K562 (cell line): ENCODE measurements around the gene UGT1A9. TPM values are rescaled to one million over a fixed set of nuclear protein-coding genes. Genes with fewer than 3 reads are reported as not detected.

Experiments used
- ATAC-seq: fragments of 200-7000 bp; cut with Tn5 transposase; 3 replicates; pipeline ENCODE4 v1.9.1; 2020; ENCODE audit warnings: moderate library complexity
- BruUV-seq: library from RNA; stranded (reverse); fragments of 400-500 nt; replicated peaks from 2 replicates; lab custom pipeline; 2021; lab: Mats Ljungman, UMichigan
- CTCF ChIA-PET: fragments of 300-600 bp; formaldehyde crosslinking; extraction: SDS; loops from one replicate; lab custom pipeline; 2021; ENCODE audit warnings: low intra/inter-chr PET ratio; lab: Yijun Ruan, JAX
- POLR2A ChIA-PET: fragments of 300-600, 350-650 bp; sonication (Branson Sonifier 250); formaldehyde crosslinking; extraction: SDS; loops from one replicate; lab custom pipeline; 2021; ENCODE audit warnings: antibody characterized with exemption, inconsistent platforms; lab: Yijun Ruan, JAX
- DNase-seq, 4 experiments: peaks; one replicate each; pipeline versions ENCODE4 v3.0.0 to v3.0.0-alpha.2; 2011 to 2018; ENCODE audit warnings: low spot score in 3 of 4, mixed read lengths in 3 of 4; ENCODE audit errors: extremely low read depth in 1 of 4
- FAIRE-seq: peaks from 2 replicates; lab custom pipeline; 2011; peaks lifted over from hg19 to GRCh38; lab: Jason Lieb, UNC
- H2AFZ ChIP-seq: 2 replicates; pipeline ENCODE4 v1.6.0; 2011; ENCODE audit warnings: low read depth, low read length, control low read depth, inconsistent platforms
- H3K27ac ChIP-seq: fragments of 200-600 bp; 3 replicates; pipeline ENCODE4 v1.8.0; 2011; ENCODE audit warnings: low read depth, mild to moderate bottlenecking, control low read depth, inconsistent platforms, low read length, moderate library complexity, mixed read lengths; ENCODE audit errors: extremely low read depth
- H3K27me3 ChIP-seq, 2 experiments: fragments of 300-600 bp in 1 of 2; 2 replicates in 1 of 2; 3 replicates in 1 of 2; pipeline versions ENCODE4 v1.6.0 to v1.8.0; 2011; ENCODE audit warnings: inconsistent platforms in 2 of 2, low read length in 2 of 2, mild to moderate bottlenecking in 1 of 2, mixed read lengths in 1 of 2, moderate library complexity in 1 of 2; ENCODE audit not compliant: control insufficient read depth in 2 of 2, insufficient read depth in 2 of 2
- H3K36me3 ChIP-seq: fragments of 300-600 bp; 3 replicates; pipeline ENCODE4 v1.8.0; 2011; ENCODE audit warnings: mild to moderate bottlenecking, low read length, inconsistent platforms; ENCODE audit not compliant: control insufficient read depth, insufficient read depth
- H3K4me1 ChIP-seq, 2 experiments: fragments of 200-600 bp in 1 of 2; replicated peaks in 1 of 2; 2 replicates in 1 of 2; 3 replicates in 1 of 2; pipeline versions ENCODE4 v1.5.1 to v1.8.0; 2011; ENCODE audit warnings: inconsistent platforms in 2 of 2, low read length in 2 of 2, mild to moderate bottlenecking in 1 of 2, mixed read lengths in 1 of 2, moderate library complexity in 1 of 2; ENCODE audit not compliant: control insufficient read depth in 2 of 2, insufficient read depth in 2 of 2
- H3K4me2 ChIP-seq: 2 replicates; pipeline ENCODE4 v1.6.1; 2011; ENCODE audit warnings: low read length, control low read depth, inconsistent platforms, mixed read lengths; ENCODE audit not compliant: insufficient read depth
- H3K4me3 ChIP-seq: fragments of 200-600 bp; sonication (generic), shearing (Covaris generic); 2 replicates; pipeline ENCODE4 v1.5.1; 2016; ENCODE audit warnings: control low read depth, inconsistent platforms
- H3K79me2 ChIP-seq: fragments of 200-600 bp; 3 replicates; pipeline ENCODE4 v1.8.0; 2011; ENCODE audit warnings: low read length, inconsistent platforms; ENCODE audit not compliant: control insufficient read depth, insufficient read depth
- H3K9ac ChIP-seq, 2 experiments: 2 replicates each; pipeline versions ENCODE4 v1.6.0 to v1.6.1; 2011; ENCODE audit warnings: low read depth in 2 of 2, low read length in 2 of 2, control low read depth in 1 of 2, inconsistent platforms in 1 of 2, mild to moderate bottlenecking in 1 of 2, mixed read lengths in 1 of 2; ENCODE audit not compliant: insufficient read depth in 1 of 2
- H3K9me1 ChIP-seq: one replicate; pipeline ENCODE4 v1.6.0; 2011; ENCODE audit warnings: inconsistent platforms, mild to moderate bottlenecking, low read length, moderate library complexity; ENCODE audit not compliant: control insufficient read depth, insufficient read depth
- H3K9me3 ChIP-seq: replicated peaks from 2 replicates; pipeline ENCODE4 v1.5.1; 2011; ENCODE audit warnings: low read depth, low read length, inconsistent platforms; ENCODE audit not compliant: control insufficient read depth, insufficient read depth
- H4K20me1 ChIP-seq: replicated peaks from 2 replicates; pipeline ENCODE4 v1.6.1; 2011; ENCODE audit warnings: low read length, inconsistent platforms, mixed read lengths; ENCODE audit not compliant: control insufficient read depth, insufficient read depth
- ATF7 ChIP-seq: fragments of 450-650 bp; IDR thresholded peaks from 2 replicates; pipeline ENCODE4 v1.7.1; 2014; ENCODE audit warnings: mild to moderate bottlenecking, moderate library complexity
- CSDE1 ChIP-seq, 2 experiments: fragments of 450-650 bp; IDR thresholded peaks; 2 replicates each; pipeline ENCODE4 v1.6.1; 2016; ENCODE audit warnings: mild to moderate bottlenecking in 1 of 2
- GABPA ChIP-seq: fragments of 200-800 bp; sonication (Bioruptor generic); conservative IDR thresholded peaks from 2 replicates; pipeline ENCODE4 v1.6.1; 2016; ENCODE audit warnings: low read depth, missing genetic modification characterization, missing compliant biosample characterization
- NELFE ChIP-seq: IDR thresholded peaks from 2 replicates; pipeline ENCODE4 v1.6.1; 2011; ENCODE audit warnings: mild to moderate bottlenecking; ENCODE audit not compliant: insufficient read depth, insufficient read length
- NR4A1 ChIP-seq, 2 experiments: fragments of 250-450 bp in 1 of 2; fragments of 450-650 bp in 1 of 2; sonication (Bioruptor Pico) in 1 of 2; IDR thresholded peaks; 2 replicates each; pipeline versions ENCODE4 v1.4.0 to v1.6.1; 2016 to 2020; ENCODE audit warnings: mild to moderate bottlenecking in 2 of 2, missing compliant biosample characterization in 1 of 2, missing genetic modification characterization in 1 of 2, moderate library complexity in 1 of 2
- SNIP1 ChIP-seq: fragments of 450-650 bp; IDR thresholded peaks from 2 replicates; pipeline ENCODE4 v1.7.1; 2017; ENCODE audit warnings: low read depth, mild to moderate bottlenecking
- SP1 ChIP-seq: sonication (generic); formaldehyde crosslinking; IDR thresholded peaks from 2 replicates; pipeline ENCODE4 v1.8.1; 2022; ENCODE audit warnings: mild to moderate bottlenecking, missing genetic modification reagents
- ZNF586 ChIP-seq: fragments of 450-650 bp; formaldehyde crosslinking; conservative IDR thresholded peaks from 2 replicates; pipeline ENCODE4 v1.4.0; 2020; ENCODE audit warnings: mild to moderate bottlenecking, moderate library complexity
- WGBS: fragments of 100-300 bp; shearing (Covaris generic); methylation state at CpG from one replicate; pipeline ENCODE4 v1.1.6; 2016; ENCODE audit warnings: low coverage, mixed read lengths; ENCODE audit not compliant: insufficient coverage; ENCODE audit errors: missing lambda C conversion rate; 5-methylcytosine and 5-hydroxymethylcytosine counted together
- in situ Hi-C: fragments of 300-500 bp; cut with MboI; formaldehyde crosslinking; loops from 4 replicates; pipeline ENCODE4 v1.15.0; 2018; ENCODE audit warnings: inconsistent platforms, mixed read lengths
- intact Hi-C: fragments of 100-400 bp; cut with micrococcal nuclease; formaldehyde crosslinking; loops from 2 replicates; pipeline ENCODE4 v1.14.2; 2022
- polyA plus RNA-seq, 8 experiments: library from polyadenylated mRNA; depleted of rRNA in 4 of 8; stranded (reverse) in 5 of 8; unstranded in 3 of 8; fragments of >200 nt; fragmentation: Nextera tagmentation in 2 of 8; fragmentation: Illumina TruSeq in 1 of 8; extraction: Ambion mirVana in 2 of 8; extraction: Trizol in 1 of 8; gene quantifications; 2 replicates each; pipeline versions ENCODE4 v1.2.1 to v1.2.3, GENCODE V29; 2011 to 2014; ENCODE audit warnings: inconsistent platforms in 1 of 8, missing spikeins in 1 of 8
- total RNA-seq, 7 experiments: library from RNA; depleted of rRNA in 6 of 7; stranded (reverse); fragments of >200 nt in 6 of 7; fragmentation: Illumina TruSeq in 2 of 7; extraction: Trizol in 2 of 7; gene quantifications; 2 replicates each; pipeline versions ENCODE4 v1.2.1 to v1.2.3, GENCODE V29; 2011 to 2021; ENCODE audit warnings: low replicate concordance in 1 of 7
- TF ChIP-seq, protein P1 (sequence below): fragments of 200-800 bp; sonication (Bioruptor generic); IDR thresholded peaks from 2 replicates; pipeline ENCODE4 v1.6.1; 2016; ENCODE audit warnings: missing genetic modification characterization, missing compliant biosample characterization

Gene UGT1A9
- total and polyA plus RNA-seq, 9 of the 15 experiments (the other 6 are each of a cell fraction or from before 2014, with no cell fraction given), result 0.09 TPM; not detected in 8

GRCh38 chr2:233689501-233689900 is 17.8 kb downstream of the UGT1A9 start:
- WGBS, result 3% methylated on average over 3 of the region's 3 CpGs
- CTCF ChIA-PET, result no interaction called here

More at GRCh38 chr2:233689501-233689900, 17.8 kb downstream of the UGT1A9 start:
- DNase-seq (no peak), ATAC-seq (no peak), FAIRE-seq (no peak)
- H3K4me2 ChIP-seq, result no peak overlapping the region
- intact Hi-C loops (no loop called here), in situ Hi-C loops (no loop called here)
- H3K36me3 ChIP-seq, result no peaks in the 10 kb centered on the region
- no peaks in the 10 kb centered on the region for H3K4me1 ChIP-seq
- no peak overlapping the region for H2AFZ ChIP-seq
- TF ChIP-seq ZNF586 (CRISPR knock-in tag) (no peak), GABPA (tag) (no peak), ATF7 (no peak), NELFE (no peak), SP1 (CRISPR knock-in tag) (no peak), NR4A1 (CRISPR knock-in tag; IDR thresholded peaks at IDR 0.05) (no peak), NR4A1 (tag; IDR thresholded peaks at IDR 0.05) (no peak), CSDE1 (IDR thresholded peaks at IDR 0.05) (no peak), SNIP1 (no peak)
- TF ChIP-seq, protein P1, sequence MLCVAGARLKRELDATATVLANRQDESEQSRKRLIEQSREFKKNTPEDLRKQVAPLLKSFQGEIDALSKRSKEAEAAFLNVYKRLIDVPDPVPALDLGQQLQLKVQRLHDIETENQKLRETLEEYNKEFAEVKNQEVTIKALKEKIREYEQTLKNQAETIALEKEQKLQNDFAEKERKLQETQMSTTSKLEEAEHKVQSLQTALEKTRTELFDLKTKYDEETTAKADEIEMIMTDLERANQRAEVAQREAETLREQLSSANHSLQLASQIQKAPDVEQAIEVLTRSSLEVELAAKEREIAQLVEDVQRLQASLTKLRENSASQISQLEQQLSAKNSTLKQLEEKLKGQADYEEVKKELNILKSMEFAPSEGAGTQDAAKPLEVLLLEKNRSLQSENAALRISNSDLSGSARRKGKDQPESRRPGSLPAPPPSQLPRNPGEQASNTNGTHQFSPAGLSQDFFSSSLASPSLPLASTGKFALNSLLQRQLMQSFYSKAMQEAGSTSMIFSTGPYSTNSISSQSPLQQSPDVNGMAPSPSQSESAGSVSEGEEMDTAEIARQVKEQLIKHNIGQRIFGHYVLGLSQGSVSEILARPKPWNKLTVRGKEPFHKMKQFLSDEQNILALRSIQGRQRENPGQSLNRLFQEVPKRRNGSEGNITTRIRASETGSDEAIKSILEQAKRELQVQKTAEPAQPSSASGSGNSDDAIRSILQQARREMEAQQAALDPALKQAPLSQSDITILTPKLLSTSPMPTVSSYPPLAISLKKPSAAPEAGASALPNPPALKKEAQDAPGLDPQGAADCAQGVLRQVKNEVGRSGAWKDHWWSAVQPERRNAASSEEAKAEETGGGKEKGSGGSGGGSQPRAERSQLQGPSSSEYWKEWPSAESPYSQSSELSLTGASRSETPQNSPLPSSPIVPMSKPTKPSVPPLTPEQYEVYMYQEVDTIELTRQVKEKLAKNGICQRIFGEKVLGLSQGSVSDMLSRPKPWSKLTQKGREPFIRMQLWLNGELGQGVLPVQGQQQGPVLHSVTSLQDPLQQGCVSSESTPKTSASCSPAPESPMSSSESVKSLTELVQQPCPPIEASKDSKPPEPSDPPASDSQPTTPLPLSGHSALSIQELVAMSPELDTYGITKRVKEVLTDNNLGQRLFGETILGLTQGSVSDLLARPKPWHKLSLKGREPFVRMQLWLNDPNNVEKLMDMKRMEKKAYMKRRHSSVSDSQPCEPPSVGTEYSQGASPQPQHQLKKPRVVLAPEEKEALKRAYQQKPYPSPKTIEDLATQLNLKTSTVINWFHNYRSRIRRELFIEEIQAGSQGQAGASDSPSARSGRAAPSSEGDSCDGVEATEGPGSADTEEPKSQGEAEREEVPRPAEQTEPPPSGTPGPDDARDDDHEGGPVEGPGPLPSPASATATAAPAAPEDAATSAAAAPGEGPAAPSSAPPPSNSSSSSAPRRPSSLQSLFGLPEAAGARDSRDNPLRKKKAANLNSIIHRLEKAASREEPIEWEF (CRISPR knock-in tag), result no peak
- H3K9me1 ChIP-seq, result no peaks in the 10 kb centered on the region
- POLR2A ChIA-PET, result no interaction called here
- no peaks in the 10 kb centered on the region; the same call in 1 of the 2 replicates for H4K20me1 ChIP-seq
- no peaks in the 10 kb centered on the region for H3K79me2 ChIP-seq
- H3K9ac ChIP-seq, result no peak overlapping the region
- no peaks in the 10 kb centered on the region for H3K9me3 ChIP-seq
- peaks cover 0 to 8% of the 10 kb centered on the region in 2 experiments; a peak in 3 of 5 replicates for H3K27me3 ChIP-seq
- no peak overlapping the region for H3K27ac ChIP-seq
- no peak overlapping the region for H3K4me3 ChIP-seq
- no TSS peak for BruUV-seq
